Ecto neural progenitor cell (in vitro differentiated cells): ENCODE results near the gene KLRK1.
"Not testable (repeated sequence)": the region's sequence is repeated elsewhere in the genome, so short reads cannot be mapped to it uniquely, and the experiment has no call there.

Experiments
- DNase-seq: peaks from one replicate; pipeline ENCODE4 v3.0.0-alpha.2; 2018; ENCODE audit warnings: low spot score

The KLRK1 gene

GRCh38 chr12:10389904-10390303 lies at the start of gene KLRK1:
Gene KLRK1 (minus strand): TSS chr12:10390041. CDS start chr12:10388810, 1,231 bp downstream.
- DNase-seq: no peak

DNA sequence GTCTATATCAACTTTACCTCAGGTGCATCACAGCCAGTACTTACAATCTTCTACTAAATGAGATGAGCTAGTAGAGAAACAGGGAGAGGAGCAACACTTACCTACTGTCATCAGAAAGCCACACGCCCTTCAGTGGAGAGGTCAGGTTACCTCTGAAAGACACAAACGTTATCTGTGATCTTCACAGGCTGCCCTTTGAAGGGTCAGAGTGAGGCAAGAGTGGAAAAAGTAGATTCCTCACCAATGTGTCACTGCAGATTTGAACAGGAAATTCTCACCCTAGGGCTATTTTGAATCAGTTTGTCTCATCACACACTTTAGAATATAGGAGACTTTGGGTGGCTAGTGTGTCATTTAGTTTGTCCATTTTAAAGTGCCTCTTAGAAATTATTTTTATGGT lies 47.8 kb upstream of the KLRK1 start:
- DNase-seq: not testable (repeated sequence)

GRCh38 chr12:10435816-10436215 lies 46.0 kb upstream of the KLRK1 start, which contains the start of gene KLRC2:
Gene KLRC2 (minus strand): TSS chr12:10436010. CDS start chr12:10435986, 24 bp downstream.
- DNase-seq: not testable (repeated sequence)

- DNase-seq: not testable (repeated sequence)
These were observed 40.8 kb upstream of the KLRK1 start for GRCh38 chr12:10430623-10431022.

GRCh38 chr12:10425938-10426337 lies 36.1 kb upstream of the KLRK1 start:
- not testable (repeated sequence) for DNase-seq

DNA sequence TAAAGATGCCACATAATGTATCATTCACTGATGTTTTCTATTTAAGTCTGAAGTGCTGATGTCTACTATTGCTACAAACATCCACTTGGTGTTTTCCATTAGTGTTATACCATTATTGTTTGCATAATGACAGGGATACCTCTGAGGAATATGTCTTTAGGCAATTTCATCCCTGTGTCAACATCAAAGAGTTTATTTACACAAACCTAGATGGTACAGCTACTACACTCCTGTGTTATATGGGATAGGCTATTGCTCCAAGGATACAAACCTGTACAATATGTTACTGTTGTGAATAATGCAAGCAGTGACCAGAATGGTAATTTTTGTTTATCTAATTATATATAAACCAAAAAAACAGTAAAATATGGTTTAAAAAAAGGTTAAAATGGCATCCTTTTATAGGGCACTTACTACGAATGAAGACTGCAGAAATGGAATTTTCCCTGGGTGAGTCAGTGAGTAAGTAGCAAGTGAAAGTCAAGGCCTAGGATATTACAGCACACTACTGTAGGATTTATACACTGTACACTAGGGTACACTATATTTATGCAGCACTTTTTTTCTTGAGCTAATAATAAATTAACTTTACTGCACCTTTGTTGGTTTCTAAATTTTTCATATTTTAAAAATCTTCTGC lies 34.5 kb upstream of the KLRK1 start:
- not testable (repeated sequence) for DNase-seq

DNA sequence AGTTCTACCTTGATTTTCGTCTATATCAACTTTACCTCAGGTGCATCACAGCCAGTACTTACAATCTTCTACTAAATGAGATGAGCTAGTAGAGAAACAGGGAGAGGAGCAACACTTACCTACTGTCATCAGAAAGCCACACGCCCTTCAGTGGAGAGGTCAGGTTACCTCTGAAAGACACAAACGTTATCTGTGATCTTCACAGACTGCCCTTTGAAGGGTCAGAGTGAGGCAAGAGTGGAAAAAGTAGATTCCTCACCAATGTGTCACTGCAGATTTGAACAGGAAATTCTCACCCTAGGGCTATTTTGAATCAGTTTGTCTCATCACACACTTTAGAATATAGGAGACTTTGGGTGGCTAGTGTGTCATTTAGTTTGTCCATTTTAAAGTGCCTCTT lies 32.3 kb upstream of the KLRK1 start:
- not testable (repeated sequence) for DNase-seq

- DNase-seq: not testable (repeated sequence)
These were observed 30.5 kb upstream of the KLRK1 start, which contains the start of gene KLRC3 for GRCh38 chr12:10420334-10420733. Gene KLRC3 (minus strand): TSS chr12:10420595. CDS start chr12:10420550, 45 bp downstream.

- no peak for DNase-seq
These were observed 19.6 kb upstream of the KLRK1 start, which contains the start of gene KLRC4 for GRCh38 chr12:10409392-10409791. Gene KLRC4 (minus strand): TSS chr12:10409757. CDS start chr12:10409575, 182 bp downstream.

DNA sequence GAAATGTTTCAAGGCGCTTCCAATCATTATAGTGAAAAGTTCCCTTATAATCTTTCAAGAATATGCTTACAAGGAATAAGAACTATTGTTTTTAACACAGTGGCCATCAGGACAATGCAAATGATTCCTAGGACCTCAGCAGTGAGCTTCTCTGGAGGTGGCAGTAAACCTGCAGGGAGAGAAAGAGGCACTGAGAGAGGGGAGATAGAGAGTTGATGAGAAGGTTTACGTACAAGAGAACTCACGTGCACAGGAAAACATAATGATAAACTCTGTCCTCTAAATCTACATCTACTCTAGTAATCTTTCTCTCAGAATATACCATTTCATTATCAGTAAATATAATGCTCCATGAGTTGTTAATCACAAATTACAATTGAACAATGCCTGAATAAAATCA lies 19.0 kb upstream of the KLRK1 start:
- DNase-seq: no peak

DNA sequence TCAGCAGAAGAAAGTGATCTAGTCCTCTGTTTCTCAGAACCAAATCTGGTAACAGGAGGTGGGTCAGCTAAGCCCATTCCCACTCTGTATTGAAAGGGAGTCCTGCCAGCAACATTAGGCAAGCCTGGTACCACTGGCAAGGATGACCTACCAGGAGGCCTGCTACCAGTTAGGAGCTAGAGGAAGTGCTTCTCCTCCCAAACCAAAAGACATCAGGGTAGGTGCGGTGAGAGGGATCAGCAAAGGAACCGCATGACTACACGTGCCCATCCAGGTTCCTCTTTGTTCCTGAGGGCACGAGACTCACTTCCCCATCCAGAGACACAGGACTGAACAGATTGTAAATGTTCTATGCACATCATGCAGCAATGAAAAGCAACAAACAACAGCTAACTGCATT lies 16.9 kb upstream of the KLRK1 start:
- no peak for DNase-seq

- no peak for DNase-seq
These were observed 15.5 kb upstream of the KLRK1 start for GRCh38 chr12:10405294-10405693.

DNA sequence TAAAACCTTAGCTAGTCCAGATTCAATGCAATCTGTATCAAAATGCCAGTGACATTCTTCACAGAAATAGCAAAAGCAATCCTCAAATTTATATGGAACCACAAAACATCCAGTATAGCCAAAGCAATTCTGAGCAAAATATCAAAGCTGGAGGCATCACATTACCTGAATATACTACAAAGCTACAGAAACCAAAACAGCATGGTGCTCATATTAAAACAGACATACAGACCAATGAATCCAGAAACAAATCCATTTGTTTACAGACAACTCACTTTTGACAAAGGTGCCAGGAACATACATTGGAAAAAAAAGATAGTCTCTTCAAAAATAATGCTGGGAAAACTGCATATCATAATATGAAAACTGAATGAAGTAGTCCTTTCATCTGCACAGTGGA lies 15.0 kb upstream of the KLRK1 start:
- no peak for DNase-seq

DNA sequence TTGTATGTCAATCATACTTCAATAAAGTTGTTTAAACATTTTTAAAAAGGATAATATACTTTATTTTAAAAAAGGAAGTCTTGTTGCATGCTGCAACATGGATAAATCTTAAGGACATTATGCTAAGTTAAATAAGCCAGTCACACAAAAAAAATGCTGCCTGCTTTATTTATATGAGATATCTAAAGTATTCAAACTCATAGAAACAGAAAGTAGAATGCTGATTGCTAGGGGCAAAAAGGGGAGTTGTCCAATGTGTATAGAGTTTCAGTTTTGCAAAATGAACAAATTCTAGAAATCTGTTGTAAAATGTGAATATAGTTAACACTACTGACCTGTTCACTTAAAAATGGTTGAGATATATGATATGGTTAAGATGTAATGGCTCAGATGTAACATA lies 11.0 kb upstream of the KLRK1 start:
- no peak for DNase-seq

DNA sequence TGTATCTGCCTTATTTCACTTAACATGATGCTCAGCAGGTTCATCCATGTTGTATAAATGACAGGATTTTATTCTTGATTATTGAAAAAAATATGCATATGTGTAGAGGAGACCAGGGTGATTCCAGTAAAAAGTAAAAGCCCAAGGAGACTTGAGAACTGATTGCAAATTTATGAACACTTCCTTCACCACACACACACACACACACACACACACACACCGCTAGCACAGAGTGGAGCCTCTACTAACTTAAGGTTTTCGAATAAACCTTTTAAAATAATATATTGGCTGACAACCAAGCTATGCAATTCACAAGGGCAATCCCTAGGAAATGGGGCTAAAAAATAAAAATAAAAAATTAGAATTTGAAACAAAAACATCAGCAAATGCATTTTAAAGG lies 8.3 kb upstream of the KLRK1 start:
- no peak for DNase-seq

GRCh38 chr12:10397296-10397695 lies 7.5 kb upstream of the KLRK1 start:
- DNase-seq: no peak

GRCh38 chr12:10396176-10396575 lies 6.3 kb upstream of the KLRK1 start:
- not testable (repeated sequence) for DNase-seq

DNA sequence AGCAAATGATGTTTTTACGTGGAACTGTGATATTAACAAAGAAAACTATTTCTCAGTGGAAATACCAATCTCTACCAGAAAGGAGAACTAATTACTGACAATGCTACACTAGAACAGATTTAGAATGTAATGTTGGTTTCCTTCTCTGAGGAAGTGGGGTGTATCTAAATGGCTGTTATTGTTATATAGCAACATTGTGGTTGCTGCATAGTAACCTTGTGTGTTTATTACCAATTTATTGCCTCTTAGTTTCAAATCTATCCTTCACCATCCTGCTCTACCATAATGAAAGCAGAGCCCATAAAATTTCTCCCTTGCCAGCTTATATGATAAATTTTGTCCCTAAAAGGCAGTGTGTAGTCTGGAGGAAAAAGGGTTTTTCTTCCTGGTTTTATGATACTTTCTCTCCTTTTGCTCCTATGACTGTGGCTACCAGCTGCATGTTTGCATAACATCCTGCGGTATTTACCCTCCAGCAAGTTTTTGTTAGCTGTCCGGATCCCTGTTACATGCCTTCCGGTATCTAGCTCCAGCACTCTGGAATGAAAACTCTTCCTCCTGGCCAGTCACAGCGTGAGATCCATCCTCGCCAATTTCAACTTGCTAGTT lies 5.7 kb upstream of the KLRK1 start:
- DNase-seq: no peak

DNA sequence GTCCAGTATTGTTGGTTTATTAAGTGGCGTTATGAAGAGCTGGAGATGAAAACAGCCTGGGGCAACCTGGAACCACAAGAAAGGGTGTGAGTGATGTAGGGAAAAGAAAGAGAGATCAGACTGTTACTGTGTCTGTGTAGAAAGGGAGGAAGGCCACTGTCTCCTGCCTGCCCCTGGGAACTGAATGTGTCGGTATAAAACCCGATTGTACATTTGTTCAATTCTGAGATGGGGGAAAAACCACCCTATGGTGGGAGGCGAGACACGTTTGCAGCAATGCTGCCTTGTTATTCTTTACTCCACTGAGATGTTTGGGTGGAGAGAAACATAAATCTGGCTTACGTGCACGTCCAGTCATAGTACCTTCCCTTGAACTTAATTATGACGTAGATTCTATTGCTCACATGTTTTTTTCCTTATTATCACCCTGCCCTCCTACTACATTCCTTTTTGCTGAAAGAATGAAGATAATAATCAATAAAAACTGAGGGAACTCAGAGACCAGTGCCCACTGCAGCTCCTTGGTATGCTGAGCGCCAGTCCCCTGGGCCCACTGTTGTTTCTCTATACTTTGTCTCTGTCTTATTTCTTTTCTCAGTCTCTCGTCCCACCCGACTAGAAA lies 4.8 kb upstream of the KLRK1 start:
- DNase-seq: not testable (repeated sequence)

DNA sequence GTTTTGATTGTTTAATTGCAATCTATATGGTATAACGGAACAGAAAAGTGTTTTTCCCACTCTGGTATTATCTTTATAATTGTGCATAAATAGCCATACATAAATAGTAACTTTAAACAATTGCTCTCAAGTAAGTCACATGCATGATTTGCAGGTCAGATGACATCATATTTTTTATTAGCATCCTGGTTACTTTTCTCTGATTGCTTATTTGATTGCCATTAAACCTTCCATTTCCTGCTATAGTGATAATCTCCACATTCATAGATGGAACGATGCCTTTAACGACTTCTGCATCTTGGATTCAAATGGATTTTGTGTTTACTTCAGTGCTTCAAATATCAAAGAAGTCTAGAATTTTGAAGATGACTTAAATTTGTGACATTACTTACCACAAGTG lies 3.5 kb upstream of the KLRK1 start:
- DNase-seq: no peak

DNA sequence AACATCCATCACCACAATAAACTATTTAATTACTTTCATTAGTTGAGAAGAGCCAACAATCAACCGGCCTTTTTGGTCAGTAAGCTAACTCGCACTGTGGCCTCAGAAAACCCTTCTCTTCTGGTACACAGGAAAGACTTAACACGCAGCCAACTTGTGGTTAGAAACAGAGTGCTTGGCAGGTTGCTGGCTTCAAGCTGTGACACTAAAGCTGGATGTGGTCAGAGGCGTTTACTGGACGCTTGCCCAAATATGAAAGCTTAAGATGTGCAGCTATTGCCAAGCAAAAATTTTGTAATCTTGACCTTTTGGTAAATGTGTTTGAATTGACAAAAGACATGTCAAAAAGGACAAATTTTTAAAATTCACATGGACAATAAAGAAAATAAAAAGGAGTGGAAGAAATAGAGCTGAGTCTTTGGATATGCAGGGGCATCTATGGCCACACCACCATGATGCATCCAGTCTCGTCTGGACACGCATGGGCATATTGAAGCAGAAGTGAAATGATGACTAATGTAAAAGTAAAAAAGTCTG lies 2.6 kb upstream of the KLRK1 start:
- DNase-seq: no peak

- DNase-seq: not testable (repeated sequence)
These were observed 1.1 kb upstream of the KLRK1 start for GRCh38 chr12:10390991-10391390.
